GM12878 (cell line): ENCODE measurements around the gene FCAR. TPM values are rescaled to one million over a fixed set of nuclear protein-coding genes. Genes with fewer than 3 reads are reported as not detected.

Experiments
- ATAC-seq: fragments of 200-7000 bp; cut with Tn5 transposase; 3 replicates; pipeline ENCODE4 v1.9.1; 2020; ENCODE audit warnings: mild to moderate bottlenecking, moderate library complexity
- BruUV-seq: library from RNA; stranded (reverse); fragments of 400-500 nt; replicated peaks from 2 replicates; lab custom pipeline; 2021; lab: Mats Ljungman, UMichigan
- CTCF ChIA-PET: fragments of 300-600 bp; sonication (Branson Sonifier 250); formaldehyde crosslinking; extraction: SDS; loops from one replicate; lab custom pipeline; 2021; ENCODE audit warnings: inconsistent platforms; lab: Yijun Ruan, JAX
- POLR2A ChIA-PET: fragments of 350-600 bp; formaldehyde crosslinking; extraction: SDS; loops from one replicate; lab custom pipeline; 2021; ENCODE audit warnings: inconsistent platforms; lab: Charles Lee
- RAD21 ChIA-PET: fragments of 300-600 bp; sonication (Branson Sonifier 250); formaldehyde crosslinking; loops from one replicate; lab custom pipeline; 2023; ENCODE audit warnings: antibody characterized with exemption; ENCODE audit not compliant: unreplicated experiment; lab: Charles Lee
- SMC1A ChIA-PET: fragments of 300-600 bp; sonication (Branson Sonifier 250); formaldehyde crosslinking; loops from one replicate; lab custom pipeline; 2023; ENCODE audit not compliant: unreplicated experiment, uncharacterized antibody; lab: Charles Lee
- DNase-seq: peaks from one replicate; pipeline ENCODE4 v3.0.0-alpha.2; 2011; ENCODE audit warnings: low read depth, low spot score
- FAIRE-seq: peaks from 3 replicates; lab custom pipeline; 2011; peaks lifted over from hg19 to GRCh38; lab: Jason Lieb, UNC
- H2AFZ ChIP-seq: 2 replicates; pipeline ENCODE4 v1.6.0; 2011; ENCODE audit warnings: low read depth, low read length, control low read depth; ENCODE audit not compliant: control insufficient read depth
- H3K27ac ChIP-seq: 2 replicates; pipeline ENCODE4 v1.5.1; 2011; ENCODE audit warnings: control low read depth; ENCODE audit not compliant: control insufficient read depth, insufficient read depth
- H3K27me3 ChIP-seq, 2 experiments: replicated peaks in 1 of 2; 2 replicates each; pipeline versions ENCODE4 v1.6.0 to v1.6.1; 2011; ENCODE audit warnings: low read length in 1 of 2; ENCODE audit not compliant: control insufficient read depth in 2 of 2, insufficient read depth in 2 of 2
- H3K36me3 ChIP-seq, 2 experiments: 2 replicates each; pipeline ENCODE4 v1.5.1; 2011; ENCODE audit warnings: low read length in 1 of 2; ENCODE audit not compliant: control insufficient read depth in 2 of 2, insufficient read depth in 2 of 2
- H3K4me1 ChIP-seq: 2 replicates; pipeline ENCODE4 v1.6.1; 2011; ENCODE audit warnings: mild to moderate bottlenecking, low read length, moderate library complexity, mixed read lengths; ENCODE audit not compliant: control insufficient read depth, insufficient read depth
- H3K4me2 ChIP-seq: 2 replicates; pipeline ENCODE4 v1.6.0; 2011; ENCODE audit warnings: control low read depth; ENCODE audit not compliant: control insufficient read depth, insufficient read depth
- H3K4me3 ChIP-seq: fragments of 200-600 bp; sonication (generic); 2 replicates; pipeline ENCODE4 v1.5.1; 2016
- H3K79me2 ChIP-seq: 2 replicates; pipeline ENCODE4 v1.6.0; 2011; ENCODE audit warnings: low read length; ENCODE audit not compliant: control insufficient read depth, insufficient read depth
- H3K9ac ChIP-seq: 2 replicates; pipeline ENCODE4 v1.8.0; 2011; ENCODE audit warnings: low read length, control low read depth, mixed read lengths; ENCODE audit not compliant: control insufficient read depth, insufficient read depth
- H3K9me3 ChIP-seq: replicated peaks from 3 replicates; pipeline ENCODE4 v1.5.1; 2011; ENCODE audit warnings: mild to moderate bottlenecking, low read length; ENCODE audit not compliant: control insufficient read depth, insufficient read depth
- H4K20me1 ChIP-seq: 2 replicates; pipeline ENCODE4 v1.6.0; 2011; ENCODE audit not compliant: control insufficient read depth, insufficient read depth
- BACH1 ChIP-seq: fragments of 450-650 bp; IDR thresholded peaks from 2 replicates; pipeline ENCODE4 v1.6.1; 2017; ENCODE audit warnings: mild to moderate bottlenecking, borderline replicate concordance
- DPF2 ChIP-seq: fragments of 450-650 bp; IDR thresholded peaks from 2 replicates; pipeline ENCODE4 v1.6.1; 2017; ENCODE audit warnings: mild to moderate bottlenecking
- FOXM1 ChIP-seq: IDR thresholded peaks from 2 replicates; pipeline ENCODE4 v1.6.1; 2012; ENCODE audit warnings: low read depth, mild to moderate bottlenecking, inconsistent platforms, low read length, moderate library complexity
- HDGF ChIP-seq: fragments of 450-650 bp; IDR thresholded peaks from 2 replicates; pipeline ENCODE4 v1.6.1; 2016; ENCODE audit warnings: antibody characterized with exemption
- MTA3 ChIP-seq: IDR thresholded peaks from 2 replicates; pipeline ENCODE4 v1.6.1; 2012; ENCODE audit warnings: low read length, inconsistent platforms, borderline replicate concordance
- NR2C2 ChIP-seq: IDR thresholded peaks from 2 replicates; pipeline ENCODE4 v1.6.1; 2011; ENCODE audit warnings: borderline replicate concordance, low read depth; ENCODE audit not compliant: control insufficient read depth, insufficient read length
- PBX3 ChIP-seq: IDR thresholded peaks from 2 replicates; pipeline ENCODE4 v1.6.1; 2011; ENCODE audit warnings: mild to moderate bottlenecking, low read depth, low read length, moderate library complexity; ENCODE audit not compliant: insufficient replicate concordance
- RCOR1 ChIP-seq: conservative IDR thresholded peaks from 2 replicates; pipeline ENCODE4 v1.6.1; 2012; ENCODE audit warnings: low read depth, low read length, improper control_type of control experiment
- RFX5 ChIP-seq: IDR thresholded peaks from 2 replicates; pipeline ENCODE4 v1.6.1; 2011; ENCODE audit warnings: low read depth, low read length, improper control_type of control experiment
- SMAD5 ChIP-seq: IDR thresholded peaks from 2 replicates; pipeline ENCODE4 v1.6.1; 2016; ENCODE audit warnings: antibody characterized with exemption, low read depth
- SMC3 ChIP-seq: IDR thresholded peaks from 2 replicates; pipeline ENCODE4 v1.6.1; 2011; ENCODE audit warnings: low read length, improper control_type of control experiment, borderline replicate concordance
- ZNF274 ChIP-seq: IDR thresholded peaks from one replicate; pipeline ENCODE4 v1.8.0; 2011; ENCODE audit not compliant: insufficient read length, insufficient read depth
- ZNF622 ChIP-seq: fragments of 450-650 bp; IDR thresholded peaks from 2 replicates; pipeline ENCODE4 v1.6.1; 2017; ENCODE audit warnings: mild to moderate bottlenecking, inconsistent platforms
- ZNF687 ChIP-seq: fragments of 450-650 bp; IDR thresholded peaks from 2 replicates; pipeline ENCODE4 v1.6.1; 2017; ENCODE audit warnings: mild to moderate bottlenecking, moderate library complexity
- WGBS: methylation state at CpG from one replicate; pipeline ENCODE4 v1.1.6; 2016; ENCODE audit warnings: low lambda C conversion rate; ENCODE audit not compliant: insufficient replicate concordance, insufficient coverage; ENCODE audit errors: missing lambda C conversion rate; 5-methylcytosine and 5-hydroxymethylcytosine counted together
- in situ Hi-C: fragments of 300-500 bp; cut with MboI; formaldehyde crosslinking; loops from 9 replicates; pipeline ENCODE4 v1.14.3; 2018; ENCODE audit warnings: mixed read lengths
- intact Hi-C: fragments of 100-400 bp; cut with micrococcal nuclease; formaldehyde crosslinking; loops from one replicate; pipeline ENCODE4 v1.14.2; 2022; ENCODE audit not compliant: unreplicated experiment
- polyA plus RNA-seq, 11 experiments: library from polyadenylated mRNA; depleted of rRNA in 4 of 11; unstranded in 6 of 11; stranded (reverse) in 5 of 11; fragments of >200 nt; fragmentation: Nextera tagmentation in 4 of 11; fragmentation: Illumina TruSeq in 1 of 11; extraction: Ambion mirVana in 4 of 11; extraction: Trizol in 1 of 11; gene quantifications; 1 replicate in 1 of 11; 2 replicates in 10 of 11; pipeline versions ENCODE4 v1.2.1 to v1.2.3, GENCODE V29; 2011 to 2016; ENCODE audit warnings: inconsistent platforms in 2 of 11, missing spikeins in 2 of 11, low read depth in 1 of 11
- total RNA-seq, 4 experiments: library from RNA; depleted of rRNA in 3 of 4; stranded (reverse); fragments of >200 nt in 3 of 4; fragmentation: Illumina TruSeq in 1 of 4; extraction: Trizol in 1 of 4; gene quantifications; 2 replicates each; pipeline versions ENCODE4 v1.2.1 to v1.2.3, GENCODE V29; 2013 to 2021
- TF ChIP-seq, protein P1 (sequence below): fragments of 450-650 bp; conservative IDR thresholded peaks from 2 replicates; pipeline ENCODE4 v1.6.1; 2017; ENCODE audit warnings: mild to moderate bottlenecking, moderate library complexity

Gene FCAR
- total and polyA plus RNA-seq, 10 of the 15 experiments (the other 5 are each of a cell fraction or from before 2014, with no cell fraction given), result 0.49 TPM; not detected in 9

- ChIA-PET RAD21 (no interaction called here), CTCF (no interaction called here), SMC1A (no interaction called here), POLR2A (no interaction called here)
- in situ Hi-C loops (no loop called here), intact Hi-C loops (no loop called here)
- BruUV-seq, result no TSS peak
- Histone ChIP-seq H3K4me1 (no peaks in the 10 kb centered on the region), H3K27me3 (no peaks in the 10 kb centered on the region), H4K20me1 (no peaks in the 10 kb centered on the region), H3K9me3 (no peaks in the 10 kb centered on the region), H3K4me2 (no peak overlapping the region), H3K36me3 (no peaks in the 10 kb centered on the region), H3K4me3 (no peak overlapping the region), H2AFZ (no peak overlapping the region), H3K79me2 (no peaks in the 10 kb centered on the region), H3K27ac (no peak overlapping the region), H3K9ac (no peak overlapping the region)
- 69% methylated on average over 7 of the region's 7 CpGs for WGBS
- FAIRE-seq, result no peak
- ATAC-seq, result no peak
- TF ChIP-seq ZNF622, result no peak
- TF ChIP-seq ZNF687, result no peak
- TF ChIP-seq RCOR1, result no peak
- no peak for TF ChIP-seq ZNF274
- TF ChIP-seq FOXM1, result no peak
- TF ChIP-seq RFX5, result no peak
- TF ChIP-seq, protein P1, sequence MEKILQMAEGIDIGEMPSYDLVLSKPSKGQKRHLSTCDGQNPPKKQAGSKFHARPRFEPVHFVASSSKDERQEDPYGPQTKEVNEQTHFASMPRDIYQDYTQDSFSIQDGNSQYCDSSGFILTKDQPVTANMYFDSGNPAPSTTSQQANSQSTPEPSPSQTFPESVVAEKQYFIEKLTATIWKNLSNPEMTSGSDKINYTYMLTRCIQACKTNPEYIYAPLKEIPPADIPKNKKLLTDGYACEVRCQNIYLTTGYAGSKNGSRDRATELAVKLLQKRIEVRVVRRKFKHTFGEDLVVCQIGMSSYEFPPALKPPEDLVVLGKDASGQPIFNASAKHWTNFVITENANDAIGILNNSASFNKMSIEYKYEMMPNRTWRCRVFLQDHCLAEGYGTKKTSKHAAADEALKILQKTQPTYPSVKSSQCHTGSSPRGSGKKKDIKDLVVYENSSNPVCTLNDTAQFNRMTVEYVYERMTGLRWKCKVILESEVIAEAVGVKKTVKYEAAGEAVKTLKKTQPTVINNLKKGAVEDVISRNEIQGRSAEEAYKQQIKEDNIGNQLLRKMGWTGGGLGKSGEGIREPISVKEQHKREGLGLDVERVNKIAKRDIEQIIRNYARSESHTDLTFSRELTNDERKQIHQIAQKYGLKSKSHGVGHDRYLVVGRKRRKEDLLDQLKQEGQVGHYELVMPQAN, result no peak
- no peak for TF ChIP-seq PBX3
- no peak for TF ChIP-seq MTA3
- no peak for TF ChIP-seq SMC3
- TF ChIP-seq SMAD5, result no peak
- TF ChIP-seq HDGF, result no peak
- TF ChIP-seq DPF2, result no peak
- TF ChIP-seq BACH1, result no peak
- no peak for TF ChIP-seq NR2C2
- DNase-seq, result no peak
These were observed 19.4 kb downstream of the FCAR start for GRCh38 chr19:54893406-54893805.
